Measurements from ENCODE around the gene ACYP2.
"Not testable (repeated sequence)": the region's sequence is repeated elsewhere in the genome, so short reads cannot be mapped to it uniquely, and the experiment has no call there.

The ACYP2 gene

DNA sequence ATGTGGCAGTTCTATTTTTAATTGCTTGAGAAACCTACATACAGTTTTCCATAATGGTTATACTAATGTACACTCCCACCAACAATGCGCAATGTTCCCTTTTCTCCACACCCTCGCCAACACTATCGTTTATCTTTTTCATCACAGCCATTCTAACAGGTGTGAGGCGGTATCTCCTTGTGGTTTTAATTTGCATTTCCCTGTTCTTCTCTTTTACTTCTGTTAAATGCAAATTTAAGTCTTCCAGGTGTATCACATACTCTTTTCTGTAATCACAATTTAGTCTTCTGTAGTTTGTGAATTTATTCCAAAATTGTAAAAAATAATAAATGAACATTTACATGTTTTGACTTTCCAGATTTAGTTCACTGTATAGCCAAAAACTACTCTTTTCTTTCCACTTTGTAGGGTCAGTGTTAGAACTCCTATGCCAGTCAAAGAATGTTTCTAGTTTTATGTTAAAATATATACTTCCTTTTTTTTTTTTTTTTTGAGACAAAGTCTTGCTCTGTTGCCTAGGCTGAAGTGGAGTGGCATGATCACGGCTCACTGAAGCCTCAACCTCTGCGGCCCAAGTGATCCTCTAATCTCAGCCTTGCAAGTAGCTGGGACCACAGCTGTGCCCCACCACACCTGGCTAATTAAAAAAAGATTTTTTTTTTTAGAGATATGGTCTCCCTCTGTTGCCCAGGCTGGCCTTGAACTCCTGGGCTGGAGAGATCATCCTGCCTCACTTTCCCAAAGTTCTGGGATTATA is 15.4 kb upstream of the ACYP2 start:
- no peak for ATAC-seq

- no peak for ATAC-seq
Observed at GRCh38 chr2:54100772-54101171, 14.6 kb upstream of the ACYP2 start.

GRCh38 chr2:54103454-54104314 is 11.7 kb upstream of the ACYP2 start:
- peak; percentile 71 to 78 for ATAC-seq

DNA sequence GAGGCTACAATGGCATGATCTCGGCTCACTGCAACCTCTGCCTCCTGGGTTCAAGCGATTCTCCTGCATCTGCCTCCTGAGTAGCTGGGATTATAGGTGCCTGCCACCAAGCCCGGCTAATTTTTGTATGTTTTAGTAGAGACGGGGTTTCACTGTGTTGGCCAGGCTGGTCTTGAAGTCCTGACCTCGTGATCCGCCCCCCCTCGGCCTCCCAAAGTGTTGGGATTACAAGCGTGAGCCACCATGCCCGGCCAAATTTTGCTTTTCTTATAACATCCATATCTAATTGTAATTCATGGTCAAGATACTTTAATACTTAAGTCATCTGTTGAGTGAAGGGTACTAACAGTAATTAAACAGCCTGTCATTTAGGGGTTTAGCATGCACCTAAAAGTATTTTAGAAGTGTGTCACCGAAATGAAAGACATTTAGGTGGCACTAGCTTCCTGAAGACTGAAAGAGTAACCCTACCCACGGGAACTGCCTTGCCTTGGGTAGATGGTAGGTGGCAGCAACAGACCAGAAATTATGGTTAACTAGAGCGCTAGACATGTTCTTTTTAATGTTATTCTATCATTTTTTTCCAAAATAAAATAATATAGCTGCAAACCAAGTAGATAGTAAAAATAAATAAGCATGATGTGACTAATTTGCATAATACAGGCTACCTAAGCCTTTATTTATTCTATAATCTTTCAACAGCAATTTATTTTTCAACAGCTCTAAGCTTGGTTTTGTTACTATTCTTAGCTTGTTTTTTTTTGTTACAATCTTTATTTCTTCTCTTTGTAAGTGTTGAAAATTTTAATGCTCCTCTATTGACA is 8.6 kb upstream of the ACYP2 start:
- ATAC-seq = peak; percentile 53 to 70

DNA sequence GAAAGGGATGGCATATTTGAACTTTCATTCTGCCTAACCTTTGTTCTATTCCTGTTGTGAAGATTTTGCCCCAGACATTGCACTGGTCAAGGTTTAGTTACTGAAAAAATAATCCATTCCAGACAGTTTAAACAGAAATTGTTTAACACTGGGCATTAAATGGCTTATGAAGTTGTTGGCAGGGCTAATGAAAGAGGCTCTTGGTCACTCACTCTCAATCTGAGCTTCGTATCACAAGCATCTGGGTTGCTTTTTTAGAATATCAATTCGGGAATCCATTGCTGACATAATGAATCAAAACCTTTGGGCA is 8.0 kb upstream of the ACYP2 start:
- ATAC-seq = no peak

GRCh38 chr2:54107903-54108615 is 7.4 kb upstream of the ACYP2 start:
- ATAC-seq = no peak

GRCh38 chr2:54109848-54110247 is 5.6 kb upstream of the ACYP2 start:
- ATAC-seq = no peak

DNA sequence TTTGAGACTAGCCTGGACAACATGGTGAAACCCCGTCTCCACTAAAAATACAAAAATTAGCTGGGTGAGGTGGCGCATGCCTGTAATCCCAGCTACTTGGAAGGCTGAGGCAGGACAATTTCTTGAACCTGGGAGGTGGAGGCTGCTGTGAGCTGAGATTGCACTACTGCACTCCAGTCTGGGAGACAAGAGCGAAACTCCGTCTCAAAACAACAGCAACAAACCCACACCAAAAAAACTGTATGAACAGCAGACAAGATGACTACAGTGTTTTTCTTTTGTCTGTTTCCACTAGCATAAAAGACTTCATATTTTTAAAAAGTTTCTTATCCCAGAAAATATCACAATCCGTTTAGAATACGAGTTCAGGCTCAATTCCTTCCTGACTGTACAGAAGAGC is 936 bp upstream of the ACYP2 start:
- not testable (repeated sequence) for ATAC-seq

GRCh38 chr2:54114936-54115283 is 505 bp upstream of the ACYP2 start:
- no peak for ATAC-seq

DNA sequence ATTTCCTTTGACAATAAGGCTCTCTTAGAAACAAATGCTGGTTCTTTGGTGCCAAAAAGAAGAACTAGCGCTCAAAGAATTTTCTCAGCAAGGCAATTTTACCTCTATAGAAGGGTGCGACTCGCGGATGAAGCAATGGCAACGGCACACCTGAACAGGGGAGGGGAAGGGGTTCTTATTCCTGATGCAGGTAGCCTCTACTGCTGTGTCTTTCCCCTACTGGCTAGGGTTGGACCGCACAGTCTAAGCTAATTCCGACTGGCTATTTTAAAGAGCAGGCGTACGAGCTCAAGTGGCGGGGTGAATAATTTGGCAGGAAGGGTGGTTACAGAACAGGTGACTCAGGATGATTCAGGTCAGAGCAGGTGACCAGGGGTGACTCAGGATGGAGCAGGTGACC is 1.2 kb downstream of the ACYP2 start:
- ATAC-seq = not testable (repeated sequence)

- no peak for ATAC-seq
Observed at GRCh38 chr2:54120950-54121349, 5.5 kb downstream of the ACYP2 start.

GRCh38 chr2:54122171-54122935 is 6.9 kb downstream of the ACYP2 start:
- ATAC-seq = no peak

GRCh38 chr2:54122939-54123338 is 7.5 kb downstream of the ACYP2 start:
- ATAC-seq = no peak

- not testable (repeated sequence) for ATAC-seq
Observed at GRCh38 chr2:54127174-54127573, 11.8 kb downstream of the ACYP2 start.

- ATAC-seq = no peak
Observed at GRCh38 chr2:54133056-54133455, 17.6 kb downstream of the ACYP2 start.

DNA sequence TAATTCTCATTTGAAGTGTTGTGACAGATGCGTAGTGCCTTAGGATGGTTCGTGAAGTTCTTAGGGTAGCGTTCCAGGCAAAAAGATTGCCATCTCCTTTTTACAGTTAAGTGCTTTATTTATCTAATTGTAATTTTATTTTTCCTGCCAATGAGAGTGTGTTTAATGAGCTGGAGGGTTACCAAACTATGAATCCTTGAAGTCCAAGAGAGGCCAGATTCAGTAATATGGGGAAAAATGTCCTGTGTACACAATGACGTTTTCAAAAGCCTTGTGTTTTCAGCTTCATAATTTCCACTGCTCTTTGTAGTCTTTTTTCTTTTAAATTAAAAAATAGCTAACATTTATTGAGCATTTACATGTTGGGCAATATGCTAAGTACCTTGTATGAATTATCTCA is 23.8 kb downstream of the ACYP2 start:
- no peak for ATAC-seq

- no peak for ATAC-seq
Observed at GRCh38 chr2:54143780-54144179, 28.4 kb downstream of the ACYP2 start.

GRCh38 chr2:54148391-54148790 is 33.0 kb downstream of the ACYP2 start:
- no peak for ATAC-seq

GRCh38 chr2:54149638-54150441 is 34.4 kb downstream of the ACYP2 start:
- ATAC-seq = no peak

DNA sequence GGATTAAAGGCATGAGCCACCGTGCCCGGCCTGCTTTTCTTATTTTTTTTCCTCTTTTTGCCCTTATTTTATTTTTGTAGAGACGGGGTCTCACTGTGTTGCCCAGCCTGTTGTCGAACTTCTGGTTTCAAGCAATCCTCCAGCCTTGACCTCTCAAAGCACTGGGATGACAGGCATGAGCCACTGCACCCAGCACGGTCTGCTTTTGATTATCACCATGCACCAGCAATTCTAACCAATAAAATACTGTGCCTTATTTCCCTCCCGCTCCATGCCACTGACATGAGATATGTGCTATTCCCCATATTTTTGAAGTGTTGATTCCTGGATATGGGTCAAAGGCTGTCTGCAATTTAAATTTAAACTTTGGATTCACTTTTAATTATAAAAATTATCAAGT is 42.9 kb downstream of the ACYP2 start:
- ATAC-seq = no peak

All from activated CD4-positive, CD25-positive, alpha-beta regulatory T cell treated with anti-CD3 and anti-CD28 coated beads, Interleukin-2, amount 50 U/mL, for 24 hours (primary cell).